Gastrocnemius medialis (tissue), 4 donors: ENCODE data around the gene IL17RA.

ENCODE experiments used
- CTCF ChIP-seq, 5 experiments: fragments of 450-650 bp in 3 of 5; fragments of 200-600 bp in 2 of 5; sonication (generic) in 2 of 5; IDR thresholded peaks in 4 of 5; conservative IDR thresholded peaks in 1 of 5; 1 replicate in 4 of 5; 2 replicates in 1 of 5; pipeline ENCODE4 v1.5.1; 2016 to 2019; ENCODE audit warnings: antibody characterized with exemption in 5 of 5, mild to moderate bottlenecking in 3 of 5, moderate library complexity in 3 of 5
- POLR2A ChIP-seq, 2 donors: fragments of 450-650 bp; IDR thresholded peaks; one replicate each; pipeline ENCODE4 v1.6.1; 2017; ENCODE audit warnings: antibody characterized with exemption in 2 of 2, mild to moderate bottlenecking in 2 of 2, moderate library complexity in 2 of 2

GRCh38 chr22:17143826-17144225 lies 59.0 kb downstream of the IL17RA start:
- TF ChIP-seq CTCF (IDR thresholded peaks at IDR 0.05 in 4 of 5, conservative IDR thresholded peaks at IDR 0.05 in 1 of 5), result no peak
- no peak for TF ChIP-seq POLR2A (IDR thresholded peaks at IDR 0.05)
